Islet of Langerhans (tissue), 1 donor: ENCODE results near the gene GNAS.

Experiments
- FAIRE-seq: peaks from one replicate; lab custom pipeline; 2011; peaks lifted over from hg19 to GRCh38; lab: Jason Lieb, UNC

Gene GNAS

GRCh38 chr20:58882704-58883089 is 30.2 kb downstream of the GNAS start:
- FAIRE-seq, result no peak

GRCh38 chr20:58883241-58883691 is 30.8 kb downstream of the GNAS start:
- no peak for FAIRE-seq

- FAIRE-seq, result no peak
These were observed 32.5 kb downstream of the GNAS start for GRCh38 chr20:58884966-58885365.

DNA sequence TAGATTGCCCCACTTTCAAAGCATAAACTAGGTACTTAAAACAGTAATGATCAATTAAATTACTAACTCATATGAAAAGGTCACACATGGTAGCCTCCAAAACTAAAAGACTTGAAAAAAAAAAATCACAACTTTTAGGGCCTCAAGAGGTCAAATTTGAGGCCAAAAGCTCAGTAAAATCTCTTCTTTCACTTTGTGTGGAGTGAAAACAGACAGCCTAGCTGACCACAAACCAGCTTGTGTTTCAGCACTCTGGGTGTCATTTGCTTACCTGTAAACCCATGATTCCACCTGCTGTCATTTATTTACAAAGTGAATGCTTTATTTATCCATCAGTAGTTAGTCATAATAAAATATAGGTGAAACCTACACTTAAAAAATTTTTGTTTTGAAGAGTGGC is 34.0 kb downstream of the GNAS start:
- FAIRE-seq, result no peak

DNA sequence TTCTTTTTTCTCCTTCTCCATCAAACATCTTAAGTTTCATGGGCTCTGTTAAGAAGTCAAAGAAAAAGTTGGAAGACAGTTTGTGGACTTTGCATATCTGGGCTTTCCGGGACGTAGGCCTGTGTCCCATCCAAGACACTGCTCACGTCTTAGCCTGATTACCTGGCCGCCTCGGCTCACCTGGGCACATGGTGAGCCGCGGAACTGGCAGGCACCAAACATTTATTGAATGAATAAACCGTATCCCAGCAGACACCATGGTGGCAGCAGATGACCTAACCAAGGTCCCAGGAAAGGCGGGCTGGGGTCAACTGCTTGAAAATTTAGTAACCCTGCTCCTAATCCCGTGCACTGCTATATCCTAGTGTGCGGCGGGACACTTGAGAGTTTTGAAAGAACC is 35.6 kb downstream of the GNAS start:
- no peak for FAIRE-seq

DNA sequence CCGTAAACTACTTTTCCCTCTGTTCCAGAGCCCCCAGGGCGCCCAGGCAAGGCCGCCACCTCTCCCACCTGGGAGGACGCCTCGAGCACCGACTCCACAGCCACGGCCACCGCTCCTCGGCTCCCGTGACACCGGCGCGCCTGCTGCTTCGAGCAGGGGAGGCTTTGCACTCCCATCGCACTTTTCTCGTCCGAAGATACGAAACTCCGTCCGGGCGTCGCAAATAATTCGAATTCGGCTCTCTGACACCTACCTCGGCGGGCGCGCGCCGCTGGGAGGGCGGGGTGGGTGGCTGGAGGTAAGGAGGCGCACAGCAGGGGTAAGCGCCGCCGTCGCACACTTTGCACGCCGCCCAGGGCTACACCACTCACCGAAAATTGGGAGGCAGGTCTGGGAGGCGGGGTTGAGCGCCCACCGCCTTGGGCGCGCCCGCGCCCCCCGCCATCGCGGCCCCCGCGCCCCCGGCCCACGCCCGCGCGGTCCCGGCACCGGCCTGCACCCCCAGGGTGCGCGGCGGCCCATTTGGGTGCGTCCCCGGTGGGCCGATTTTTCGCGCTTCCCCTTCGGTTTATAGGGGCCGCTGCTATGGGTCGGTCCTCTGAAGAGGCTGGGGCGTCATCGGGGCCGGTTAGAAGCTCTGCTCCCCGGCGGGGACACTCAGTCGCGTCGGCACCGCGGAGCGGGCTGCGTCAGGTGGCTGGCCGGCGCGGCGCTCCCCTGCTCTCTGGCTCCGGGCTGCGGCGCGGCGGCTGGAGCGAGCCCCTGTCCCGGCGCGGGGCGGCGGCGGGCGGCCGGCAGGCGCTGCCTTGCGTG is 36.2 kb downstream of the GNAS start:
- FAIRE-seq, result no peak

GRCh38 chr20:58889334-58889760 is 36.8 kb downstream of the GNAS start:
- no peak for FAIRE-seq

GRCh38 chr20:58889798-58890517 is 37.4 kb downstream of the GNAS start:
- FAIRE-seq, result no peak

- FAIRE-seq, result no peak
These were observed 38.1 kb downstream of the GNAS start for GRCh38 chr20:58890518-58891085.

GRCh38 chr20:58891086-58891717 is 38.7 kb downstream of the GNAS start:
- FAIRE-seq, result no peak

- no peak for FAIRE-seq
These were observed 39.2 kb downstream of the GNAS start for GRCh38 chr20:58891718-58892140.

- no peak for FAIRE-seq
These were observed 39.8 kb downstream of the GNAS start for GRCh38 chr20:58892141-58892931.

GRCh38 chr20:58892932-58893224 is 40.4 kb downstream of the GNAS start:
- FAIRE-seq, result no peak

GRCh38 chr20:58893355-58894120 is 41.0 kb downstream of the GNAS start:
- FAIRE-seq, result peak; percentile 71

- no peak for FAIRE-seq
These were observed 42.3 kb downstream of the GNAS start for GRCh38 chr20:58894652-58895447.

DNA sequence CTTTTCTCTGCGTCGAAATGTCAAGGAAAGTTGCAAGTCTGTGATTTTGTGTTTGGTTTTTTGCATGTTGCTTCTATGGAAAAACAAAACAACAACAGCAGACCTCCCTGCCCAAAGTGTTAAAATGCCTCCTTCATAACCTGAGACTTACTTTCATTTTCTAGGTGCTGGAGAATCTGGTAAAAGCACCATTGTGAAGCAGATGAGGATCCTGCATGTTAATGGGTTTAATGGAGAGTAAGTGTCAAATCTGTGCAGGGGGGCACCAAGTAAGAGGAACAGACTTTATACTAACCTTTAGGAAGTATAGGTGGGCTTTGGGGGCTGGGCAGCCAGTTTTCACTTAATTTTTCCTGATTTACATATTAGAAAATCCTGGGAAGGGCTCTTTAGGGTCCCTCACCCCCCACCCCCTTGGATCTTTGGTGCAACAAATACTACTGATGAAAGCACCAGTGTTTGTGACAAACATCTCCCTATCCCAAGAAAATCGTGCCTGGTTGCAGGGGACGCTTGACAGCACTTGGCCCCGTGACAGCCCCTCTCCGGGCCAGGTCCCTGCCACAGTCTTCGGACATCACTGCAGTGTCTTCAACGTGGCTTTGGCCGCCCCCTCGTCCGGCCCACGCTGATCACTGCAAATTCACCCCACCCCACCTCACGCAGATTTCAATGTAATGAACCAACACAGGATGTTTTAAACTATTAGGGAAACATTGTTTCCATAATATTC is 43.1 kb downstream of the GNAS start:
- no peak for FAIRE-seq

GRCh38 chr20:58896820-58897219 is 44.3 kb downstream of the GNAS start:
- FAIRE-seq, result no peak

DNA sequence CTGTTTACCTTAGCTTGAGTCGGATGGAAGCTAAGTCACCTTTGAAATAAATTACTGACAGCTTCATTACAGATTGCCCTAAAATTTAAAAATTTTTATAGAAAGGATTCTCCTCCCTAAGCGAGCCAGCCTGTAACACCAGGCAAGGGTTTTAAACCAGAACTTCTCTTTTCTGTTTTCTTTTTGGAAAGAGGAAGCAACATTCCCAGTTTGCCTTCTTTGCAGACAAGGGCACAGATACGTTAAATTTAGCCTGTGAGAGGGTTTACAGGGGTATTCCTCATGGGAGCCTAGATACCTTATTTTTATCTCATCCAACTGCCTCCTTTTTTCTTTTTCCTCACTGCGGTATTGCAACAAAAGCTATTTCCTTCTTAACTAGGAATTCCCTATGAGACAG is 45.0 kb downstream of the GNAS start:
- FAIRE-seq, result no peak

- no peak for FAIRE-seq
These were observed 46.3 kb downstream of the GNAS start for GRCh38 chr20:58898629-58899408.
